Small intestine (tissue), 7 donors: Measurements from ENCODE around the gene IL15. TPM values are rescaled to one million over a fixed set of nuclear protein-coding genes. Genes with fewer than 3 reads are reported as not detected.
"Not testable (repeated sequence)": the region's sequence is repeated elsewhere in the genome, so short reads cannot be mapped to it uniquely, and the experiment has no call there.

ENCODE experiments used
- DNase-seq, 2 donors: peaks; one replicate each; pipeline versions ENCODE4 v3.0.0 to v3.0.0-alpha.2; 2013
- FAIRE-seq: peaks from 2 replicates; lab custom pipeline; 2012; peaks lifted over from hg19 to GRCh38; lab: Jason Lieb, UNC
- H3K27ac ChIP-seq, 3 donors: one replicate each; pipeline ENCODE4 v1.5.1; 2013; ENCODE audit warnings: low read length in 2 of 3, mild to moderate bottlenecking in 2 of 3, control low read depth in 1 of 3, inconsistent platforms in 1 of 3, low read depth in 1 of 3, moderate library complexity in 1 of 3
- H3K27me3 ChIP-seq, 3 donors: one replicate each; pipeline ENCODE4 v1.6.1; 2013; ENCODE audit warnings: low read length in 3 of 3, inconsistent platforms in 1 of 3; ENCODE audit not compliant: control insufficient read depth in 3 of 3, insufficient read depth in 3 of 3
- H3K36me3 ChIP-seq, 3 donors: one replicate each; pipeline ENCODE4 v1.6.1; 2013; ENCODE audit warnings: low read length in 3 of 3, inconsistent platforms in 1 of 3, low read depth in 1 of 3, mild to moderate bottlenecking in 1 of 3, moderate library complexity in 1 of 3; ENCODE audit not compliant: control insufficient read depth in 3 of 3, insufficient read depth in 2 of 3
- H3K4me1 ChIP-seq, 3 donors: one replicate each; pipeline ENCODE4 v1.6.1; 2013; ENCODE audit warnings: low read length in 2 of 3, inconsistent platforms in 1 of 3, low read depth in 1 of 3, mild to moderate bottlenecking in 1 of 3, moderate library complexity in 1 of 3; ENCODE audit not compliant: control insufficient read depth in 3 of 3, insufficient read depth in 2 of 3
- H3K4me3 ChIP-seq, 3 donors: one replicate each; pipeline ENCODE4 v1.5.1; 2013; ENCODE audit warnings: low read length in 3 of 3, control low read depth in 1 of 3, inconsistent platforms in 1 of 3, low read depth in 1 of 3, mild to moderate bottlenecking in 1 of 3, moderate library complexity in 1 of 3
- H3K9me3 ChIP-seq, 2 donors: one replicate each; pipeline ENCODE4 v1.6.1; 2013; ENCODE audit warnings: low read depth in 1 of 2, low read length in 1 of 2; ENCODE audit not compliant: control insufficient read depth in 2 of 2, insufficient read depth in 1 of 2
- WGBS, 3 donors: extraction: QIAGEN DNeasy Blood & Tissue Kit; methylation state at CpG; one replicate each; pipeline ENCODE4 v1.1.7; 2013; 5-methylcytosine and 5-hydroxymethylcytosine counted together
- polyA plus RNA-seq, 4 donors: library from polyadenylated mRNA; stranded (reverse) in 3 of 4; unstranded in 1 of 4; fragments of 200-250 nt in 3 of 4; fragments of 120-200 nt in 1 of 4; gene quantifications; one replicate each; pipeline versions ENCODE4 v1.2.1 to v1.2.3, GENCODE V29; 2013
- donor health status: healthy with polysubstance abuse.
- donor health status: control.
- donor health status: control.
- donor health status: Bipolar disorder and iron deficiency.
- donor health status: healthy.

The IL15 gene
- polyA plus RNA-seq, 4 donors: 4.1 to 16.3 (median 8.9) TPM

- FAIRE-seq: no peak
- Histone ChIP-seq H3K4me1 (no peaks in the 10 kb centered on the region), H3K9me3 (no peaks in the 10 kb centered on the region), H3K27me3 (no peaks in the 10 kb centered on the region), H3K27ac (no peak overlapping the region), H3K4me3 (no peak overlapping the region), H3K36me3 (no peaks in the 10 kb centered on the region)
- DNase-seq: no peak
These were observed 103.3 kb downstream of the IL15 start for GRCh38 chr4:141739636-141740035.

- no peak for FAIRE-seq
- WGBS, 3 donors: 46 to 64% (median 63%) methylated on average over 1 of the region's 1 CpG
- no peak overlapping the region for H3K27ac ChIP-seq
These were observed 109.6 kb downstream of the IL15 start for GRCh38 chr4:141746026-141746425.

GRCh38 chr4:141751806-141752205 lies 115.4 kb downstream of the IL15 start:
- FAIRE-seq: not testable (repeated sequence)

More at GRCh38 chr4:141746026-141746425, 109.6 kb downstream of the IL15 start:
- Histone ChIP-seq H3K36me3 (no peaks in the 10 kb centered on the region), H3K4me1 (no peaks in the 10 kb centered on the region), H3K27me3 (no peaks in the 10 kb centered on the region), H3K9me3 (no peaks in the 10 kb centered on the region), H3K4me3 (no peak overlapping the region)
- no peak for DNase-seq

GRCh38 chr4:141757287-141757686 lies 120.9 kb downstream of the IL15 start:
- Histone ChIP-seq H3K27me3 (no peaks in the 10 kb centered on the region), H3K4me1 (no peaks in the 10 kb centered on the region), H3K36me3 (no peaks in the 10 kb centered on the region), H3K4me3 (no peak overlapping the region), H3K27ac (no peak overlapping the region), H3K9me3 (no peaks in the 10 kb centered on the region)
- 59 to 71% (median 69%) methylated on average over 2 of the region's 2 CpGs for WGBS, 3 donors
- FAIRE-seq: no peak
- no peak for DNase-seq

More at GRCh38 chr4:141751806-141752205, 115.4 kb downstream of the IL15 start:
- H3K9me3 ChIP-seq, H3K36me3 ChIP-seq, H3K27me3 ChIP-seq, H3K27ac ChIP-seq, H3K4me1 ChIP-seq, DNase-seq, H3K4me3 ChIP-seq: not testable (repeated sequence)
- 84 to 93% (median 91%) methylated on average over 3 of the region's 3 CpGs for WGBS, 3 donors

- H3K4me1 ChIP-seq: no peaks in the 10 kb centered on the region
- H3K27ac ChIP-seq: no peak overlapping the region
- H3K9me3 ChIP-seq: no peaks in the 10 kb centered on the region
- 21 to 61% (median 43%) methylated on average over 1 of the region's 1 CpG for WGBS, 3 donors
- DNase-seq (no peak), FAIRE-seq (no peak)
- H3K27me3 ChIP-seq: no peaks in the 10 kb centered on the region
- no peaks in the 10 kb centered on the region for H3K36me3 ChIP-seq
- H3K4me3 ChIP-seq: no peak overlapping the region
These were observed 123.5 kb downstream of the IL15 start for GRCh38 chr4:141759796-141760425.

GRCh38 chr4:141761926-141762325 lies 125.5 kb downstream of the IL15 start:
- Histone ChIP-seq H3K9me3 (no peaks in the 10 kb centered on the region), H3K36me3 (no peaks in the 10 kb centered on the region), H3K27me3 (no peaks in the 10 kb centered on the region), H3K4me3 (no peak overlapping the region), H3K27ac (no peak overlapping the region), H3K4me1 (no peaks in the 10 kb centered on the region)
- FAIRE-seq: no peak
- no peak for DNase-seq
- WGBS, 3 donors: 69 to 74% (median 72%) methylated on average over 2 of the region's 2 CpGs

- no peak for DNase-seq
- H3K27me3 ChIP-seq: no peaks in the 10 kb centered on the region
- H3K9me3 ChIP-seq: no peaks in the 10 kb centered on the region
- 57 to 60% (median 58%) methylated on average over 2 of the region's 2 CpGs for WGBS, 3 donors
- no peak for FAIRE-seq
- H3K36me3 ChIP-seq: no peaks in the 10 kb centered on the region
- no peak overlapping the region for H3K4me3 ChIP-seq
- no peak overlapping the region for H3K27ac ChIP-seq
- no peaks in the 10 kb centered on the region for H3K4me1 ChIP-seq
These were observed 127.0 kb downstream of the IL15 start for GRCh38 chr4:141763374-141763773.

- no peaks in the 10 kb centered on the region for H3K27me3 ChIP-seq
- H3K27ac ChIP-seq: no peak overlapping the region
- no peaks in the 10 kb centered on the region for H3K4me1 ChIP-seq
- H3K9me3 ChIP-seq: no peaks in the 10 kb centered on the region
- no peak for DNase-seq
- 49 to 60% (median 57%) methylated on average over 4 of the region's 4 CpGs for WGBS, 3 donors
- H3K4me3 ChIP-seq: no peak overlapping the region
- no peak for FAIRE-seq
- H3K36me3 ChIP-seq: no peaks in the 10 kb centered on the region
These were observed 132.6 kb downstream of the IL15 start for GRCh38 chr4:141768954-141769353.
